ENCODE data around the gene RHEB. TPM values are rescaled to one million over a fixed set of nuclear protein-coding genes. Genes with fewer than 3 reads are reported as not detected.

RHEB gene
- total and polyA plus RNA-seq, 8 donors = 18.5 to 141 (median 84.2) TPM

DNA sequence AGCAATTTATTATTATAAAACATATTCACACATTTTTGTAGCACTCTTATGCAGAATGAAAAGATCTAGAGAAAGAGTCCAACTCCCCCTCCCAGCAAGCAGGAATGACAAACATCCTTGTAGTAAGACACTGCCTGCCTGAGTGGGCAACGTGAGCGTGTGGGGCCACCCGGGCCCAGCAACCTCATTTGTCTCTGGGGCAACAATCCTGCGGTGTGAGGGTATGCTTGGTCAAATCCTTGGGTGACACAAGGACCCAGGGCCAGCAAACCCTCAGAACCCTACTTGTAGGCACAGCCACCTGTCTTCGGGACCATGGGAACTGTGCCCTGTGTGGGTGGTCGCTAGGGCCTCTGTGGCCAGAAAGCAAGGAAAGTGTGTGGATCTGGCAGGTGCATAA, 10.7 kb downstream of the RHEB start:
- no peaks in the 10 kb centered on the region for H3K36me3 ChIP-seq
- DNase-seq = no peak
- peaks cover 28 to 93% (median 60%) of the 10 kb centered on the region in 4 donors for H3K4me1 ChIP-seq
- TF ChIP-seq POLR2A (IDR thresholded peaks at IDR 0.05) (no peak), EP300 (IDR thresholded peaks at IDR 0.05) (no peak), POLR2AphosphoS5 (IDR thresholded peaks at IDR 0.05) (no peak)
- TF ChIP-seq, protein P1, sequence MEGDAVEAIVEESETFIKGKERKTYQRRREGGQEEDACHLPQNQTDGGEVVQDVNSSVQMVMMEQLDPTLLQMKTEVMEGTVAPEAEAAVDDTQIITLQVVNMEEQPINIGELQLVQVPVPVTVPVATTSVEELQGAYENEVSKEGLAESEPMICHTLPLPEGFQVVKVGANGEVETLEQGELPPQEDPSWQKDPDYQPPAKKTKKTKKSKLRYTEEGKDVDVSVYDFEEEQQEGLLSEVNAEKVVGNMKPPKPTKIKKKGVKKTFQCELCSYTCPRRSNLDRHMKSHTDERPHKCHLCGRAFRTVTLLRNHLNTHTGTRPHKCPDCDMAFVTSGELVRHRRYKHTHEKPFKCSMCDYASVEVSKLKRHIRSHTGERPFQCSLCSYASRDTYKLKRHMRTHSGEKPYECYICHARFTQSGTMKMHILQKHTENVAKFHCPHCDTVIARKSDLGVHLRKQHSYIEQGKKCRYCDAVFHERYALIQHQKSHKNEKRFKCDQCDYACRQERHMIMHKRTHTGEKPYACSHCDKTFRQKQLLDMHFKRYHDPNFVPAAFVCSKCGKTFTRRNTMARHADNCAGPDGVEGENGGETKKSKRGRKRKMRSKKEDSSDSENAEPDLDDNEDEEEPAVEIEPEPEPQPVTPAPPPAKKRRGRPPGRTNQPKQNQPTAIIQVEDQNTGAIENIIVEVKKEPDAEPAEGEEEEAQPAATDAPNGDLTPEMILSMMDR (IDR thresholded peaks at IDR 0.05) = no peak
- intact Hi-C loops (cut with DNase I; ENCODE audit: low total_unique reads) = no loop called here
- no peaks in the 10 kb centered on the region for H3K27me3 ChIP-seq
- peak overlapping the region in 3 of 5 donors; percentile 14 to 61 (median 16) for H3K27ac ChIP-seq
- 83 to 96% (median 89%) methylated on average over 6 of the region's 6 CpGs for whole genome bisulfite sequencing, 5 donors
- no peaks in the 10 kb centered on the region for H3K9me3 ChIP-seq
- no peak overlapping the region for H3K4me3 ChIP-seq

DNA sequence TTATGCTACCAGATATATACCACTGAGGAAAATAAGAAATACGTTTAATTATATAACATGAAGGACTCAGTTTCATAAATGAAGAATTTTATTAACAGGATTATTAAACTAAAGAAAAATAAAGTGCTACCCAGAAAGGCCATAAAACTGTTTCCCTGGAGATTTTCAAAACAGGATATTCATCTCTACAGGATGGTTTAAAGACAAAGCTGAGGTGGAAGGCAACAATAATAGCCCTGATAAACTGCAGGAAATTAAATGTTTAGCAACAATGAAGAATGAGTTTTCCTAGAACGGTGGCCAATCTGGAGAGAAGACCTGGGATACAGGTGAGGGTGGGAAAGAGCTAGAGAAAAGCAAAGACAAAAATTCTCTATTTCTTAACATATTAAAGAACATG, 11.9 kb downstream of the RHEB start:
- Histone ChIP-seq H3K27me3 (no peaks in the 10 kb centered on the region), H3K36me3 (no peaks in the 10 kb centered on the region), H3K4me1 (peaks cover 29 to 94% (median 67%) of the 10 kb centered on the region in 4 donors), H3K4me3 (no peak overlapping the region), H3K9me3 (no peaks in the 10 kb centered on the region), H3K27ac (peak overlapping the region in 1 of 5 donors; percentile 72)
- TF ChIP-seq POLR2A (IDR thresholded peaks at IDR 0.05) = no peak
- TF ChIP-seq, protein P1 (IDR thresholded peaks at IDR 0.05) = no peak
- no peak for TF ChIP-seq EP300 (IDR thresholded peaks at IDR 0.05)
- no peak for TF ChIP-seq POLR2AphosphoS5 (IDR thresholded peaks at IDR 0.05)
- no peak for DNase-seq
- intact Hi-C loops (cut with DNase I; ENCODE audit: low total_unique reads) = no loop called here
- 75 to 88% (median 76%) methylated on average over 2 of the region's 2 CpGs for WGBS, 5 donors

DNA sequence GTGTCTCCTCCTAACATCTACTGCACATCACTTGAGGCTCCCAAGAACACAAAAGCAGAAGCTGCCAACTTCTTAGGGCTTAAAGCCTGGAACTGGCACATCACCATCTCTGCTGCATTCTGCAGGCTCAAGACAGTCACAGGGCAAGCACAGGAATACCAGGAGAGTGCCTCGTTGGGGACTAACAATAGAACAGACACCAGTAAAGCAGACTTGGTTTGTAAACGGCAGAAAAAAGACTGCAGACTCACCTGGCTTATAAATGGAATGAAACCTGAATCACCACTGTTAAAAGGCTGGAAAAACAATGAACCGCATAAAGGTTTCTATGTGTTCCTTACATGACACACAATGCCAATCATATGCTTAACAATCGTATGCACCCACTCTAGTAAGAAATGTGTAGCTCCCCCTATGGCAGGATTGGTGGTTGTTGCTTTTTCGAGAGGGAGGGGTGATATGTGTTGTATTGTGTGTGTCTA, 12.8 kb downstream of the RHEB start:
- whole genome bisulfite sequencing, 5 donors = 58 to 71% (median 63%) methylated on average over 5 of the region's 5 CpGs
- no peak for DNase-seq
- intact Hi-C loops (cut with DNase I; ENCODE audit: low total_unique reads) = no loop called here
- Histone ChIP-seq H3K27me3 (no peaks in the 10 kb centered on the region), H3K27ac (peak overlapping the region in 1 of 5 donors; percentile 72), H3K4me3 (no peak overlapping the region), H3K36me3 (no peaks in the 10 kb centered on the region), H3K4me1 (peaks cover 26 to 94% (median 63%) of the 10 kb centered on the region in 4 donors), H3K9me3 (no peaks in the 10 kb centered on the region)
- TF ChIP-seq POLR2AphosphoS5 (IDR thresholded peaks at IDR 0.05) (peak in 1 of 3 donors; percentile 36), POLR2A (IDR thresholded peaks at IDR 0.05) (no peak)

DNA sequence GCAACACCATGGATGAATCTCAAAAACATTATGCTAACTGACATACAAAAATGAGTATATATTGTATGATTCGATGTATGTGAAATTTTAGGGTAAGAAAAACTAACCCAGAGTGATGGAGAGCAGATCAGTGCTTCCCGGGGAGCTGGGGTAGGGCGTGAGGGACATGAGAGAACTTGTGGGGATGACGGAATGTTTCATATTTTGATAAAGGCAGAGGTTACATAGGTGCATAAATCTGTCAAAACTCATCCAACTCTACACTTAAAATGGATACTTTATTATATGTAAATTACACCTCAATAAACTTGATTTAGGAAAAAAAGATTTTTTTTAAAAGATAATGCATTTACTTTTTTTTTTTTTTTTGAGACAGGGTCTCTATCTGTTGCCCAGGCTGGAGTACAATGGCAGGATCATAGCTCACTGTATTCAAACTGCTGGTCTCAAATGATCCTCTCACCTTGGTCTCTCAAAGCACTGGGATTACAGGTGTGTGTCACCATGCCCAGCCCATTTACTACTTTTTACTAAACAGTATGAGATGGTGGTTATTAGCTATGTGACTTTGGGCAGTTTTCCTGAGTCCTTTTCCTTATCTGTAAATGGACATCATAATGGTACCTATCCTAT, 13.7 kb downstream of the RHEB start:
- no peaks in the 10 kb centered on the region for H3K36me3 ChIP-seq
- no peak overlapping the region for H3K4me3 ChIP-seq
- H3K27ac ChIP-seq = peak overlapping the region in 3 of 5 donors; percentile 8 to 72 (median 12)
- no peaks in the 10 kb centered on the region for H3K9me3 ChIP-seq
- peaks cover 26 to 94% (median 60%) of the 10 kb centered on the region in 4 donors for H3K4me1 ChIP-seq
- 94 to 97% (median 96%) methylated on average over 4 of the region's 4 CpGs for WGBS, 5 donors
- intact Hi-C loops (cut with DNase I; ENCODE audit: low total_unique reads) = no loop called here
- no peak for DNase-seq
- TF ChIP-seq POLR2AphosphoS5 (IDR thresholded peaks at IDR 0.05) (no peak), EP300 (IDR thresholded peaks at IDR 0.05) (no peak), POLR2A (IDR thresholded peaks at IDR 0.05) (no peak)
- TF ChIP-seq, protein P1 (IDR thresholded peaks at IDR 0.05) = no peak
- H3K27me3 ChIP-seq = no peaks in the 10 kb centered on the region

DNA sequence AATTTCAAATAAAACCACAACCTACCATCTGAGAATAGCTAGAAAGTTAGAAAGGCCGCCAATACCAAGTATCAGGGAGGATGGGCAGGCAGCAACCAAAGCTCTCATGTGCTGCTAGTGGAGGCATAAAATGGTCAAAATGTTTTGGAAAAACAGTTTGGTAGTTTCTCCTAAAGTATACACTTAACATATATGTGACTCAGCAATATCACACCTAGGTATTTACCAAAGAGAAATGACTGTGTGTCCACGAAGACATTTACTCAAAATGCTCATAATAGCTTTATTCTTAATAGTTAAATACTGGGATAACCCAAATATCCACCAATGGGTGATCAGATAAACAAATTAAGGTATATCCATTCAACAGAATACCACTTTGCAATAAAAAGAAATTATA, 14.3 kb downstream of the RHEB start:
- WGBS, 5 donors = 78 to 91% (median 85%) methylated on average over 2 of the region's 2 CpGs
- Histone ChIP-seq H3K9me3 (no peaks in the 10 kb centered on the region), H3K4me1 (peaks cover 26 to 91% (median 59%) of the 10 kb centered on the region in 4 donors), H3K27ac (peak overlapping the region in 2 of 5 donors; percentile 12 to 72), H3K27me3 (no peaks in the 10 kb centered on the region), H3K36me3 (no peaks in the 10 kb centered on the region), H3K4me3 (no peak overlapping the region)
- no peak for TF ChIP-seq POLR2AphosphoS5 (IDR thresholded peaks at IDR 0.05)
- no peak for DNase-seq
- intact Hi-C loops (cut with DNase I; ENCODE audit: low total_unique reads) = no loop called here

Measured in stomach (tissue), 9 donors.